HG03066 (cell line): ENCODE measurements around the gene ACSS1.
"Not testable (repeated sequence)": the region's sequence is repeated elsewhere in the genome, so short reads cannot be mapped to it uniquely, and the experiment has no call there.

Experiments
- ATAC-seq: cut with Tn5 transposase; IDR thresholded peaks from one replicate; pipeline ENCODE4 v1.9.1; 2021; ENCODE audit warnings: low read depth; ENCODE audit not compliant: unreplicated experiment

ACSS1 gene

GRCh38 chr20:25015986-25016385 is 42.0 kb downstream of the ACSS1 start:
- ATAC-seq: no peak

GRCh38 chr20:25014816-25015215 is 43.1 kb downstream of the ACSS1 start:
- no peak for ATAC-seq

- no peak for ATAC-seq
These were observed 44.2 kb downstream of the ACSS1 start for GRCh38 chr20:25013478-25014380.

- ATAC-seq: no peak
These were observed 45.2 kb downstream of the ACSS1 start for GRCh38 chr20:25012616-25013189.

GRCh38 chr20:25011831-25012241 is 46.1 kb downstream of the ACSS1 start:
- ATAC-seq: no peak

- ATAC-seq: no peak
These were observed 46.7 kb downstream of the ACSS1 start for GRCh38 chr20:25011261-25011660.

GRCh38 chr20:25009218-25010145 is 48.5 kb downstream of the ACSS1 start:
- ATAC-seq: no peak

- ATAC-seq: no peak
These were observed 49.3 kb downstream of the ACSS1 start for GRCh38 chr20:25008388-25009217.

GRCh38 chr20:25007491-25008305 is 50.2 kb downstream of the ACSS1 start:
- no peak for ATAC-seq

- no peak for ATAC-seq
These were observed 51.3 kb downstream of the ACSS1 start for GRCh38 chr20:25006431-25007167.

GRCh38 chr20:25005661-25006060 is 52.3 kb downstream of the ACSS1 start:
- ATAC-seq: no peak

- ATAC-seq: no peak
These were observed 52.7 kb downstream of the ACSS1 start for GRCh38 chr20:25005220-25005619.

GRCh38 chr20:25003002-25003401 is 54.9 kb downstream of the ACSS1 start:
- no peak for ATAC-seq

GRCh38 chr20:25001323-25001722 is 56.6 kb downstream of the ACSS1 start:
- not testable (repeated sequence) for ATAC-seq

GRCh38 chr20:25000268-25000801 is 57.6 kb downstream of the ACSS1 start:
- no peak for ATAC-seq

- ATAC-seq: no peak
These were observed 58.4 kb downstream of the ACSS1 start for GRCh38 chr20:24999568-24999967.

- no peak for ATAC-seq
These were observed 59.1 kb downstream of the ACSS1 start for GRCh38 chr20:24998631-24999445.
